ENCODE measurements around the gene SLC7A9. TPM values are rescaled to one million over a fixed set of nuclear protein-coding genes. Genes with fewer than 3 reads are reported as not detected.

The SLC7A9 gene
- polyA plus RNA-seq, 1 donor (not counting 4 experiments of a cell fraction or from before 2014, with no cell fraction given): 0.20 TPM

GRCh38 chr19:32829345-32829896 lies 40.1 kb downstream of the SLC7A9 start:
- no peak overlapping the region for H3K4me3 ChIP-seq (ENCODE audit: control insufficient read depth in 2 of 3, extremely low read depth in 1 of 3, insufficient read depth in 2 of 3, low read depth in 1 of 3, low read length in 3 of 3)
- H3K79me2 ChIP-seq (ENCODE audit: control insufficient read depth, insufficient read depth, low read length): no peaks in the 10 kb centered on the region
- no peaks in the 10 kb centered on the region for H3K9me1 ChIP-seq (ENCODE audit: control insufficient read depth, extremely low read depth, insufficient read depth, low read length)
- FAIRE-seq (no peak), DNase-seq (ENCODE audit: low read depth, low spot score) (no peak)
- H3K27me3 ChIP-seq (ENCODE audit: control insufficient read depth, extremely low read depth, insufficient read depth, low read length): no peaks in the 10 kb centered on the region
- dilution Hi-C loops (cut with MboI; ENCODE audit: extremely low pct_ligation_motif_present, low sequenced_read_pairs): no loop called here
- no peak overlapping the region for H3K9ac ChIP-seq (ENCODE audit: control insufficient read depth, extremely low read depth, insufficient read depth, low read length)
- no peak overlapping the region for H3K4me2 ChIP-seq (ENCODE audit: control insufficient read depth, extremely low read depth, insufficient read depth, low read depth, low read length)
- no peak overlapping the region for H3K27ac ChIP-seq (ENCODE audit: control insufficient read depth, insufficient read depth, low read length)
- no peaks in the 10 kb centered on the region for H4K20me1 ChIP-seq (ENCODE audit: control insufficient read depth, extremely low read depth, insufficient read depth, low read length)
- no peaks in the 10 kb centered on the region for H3K4me1 ChIP-seq (ENCODE audit: control insufficient read depth, extremely low read depth, insufficient read depth, low read length)
- no peaks in the 10 kb centered on the region for H3K36me3 ChIP-seq (ENCODE audit: control insufficient read depth in 2 of 2, extremely low read depth in 1 of 2, insufficient read depth in 2 of 2, low read length in 2 of 2)
- no peak overlapping the region for H2AFZ ChIP-seq (ENCODE audit: control insufficient read depth, low read length)
- no peaks in the 10 kb centered on the region for H3K9me3 ChIP-seq (ENCODE audit: control insufficient read depth, low read depth, low read length)
- TF ChIP-seq EZH2 (IDR thresholded peaks at IDR 0.05; ENCODE audit: low read length) (no peak), CTCF (optimal IDR thresholded peaks at IDR 0.05 in 1 of 3, IDR thresholded peaks at IDR 0.05 in 1 of 3, conservative IDR thresholded peaks at IDR 0.05 in 1 of 3; ENCODE audit: extremely low read depth in 1 of 3, insufficient read depth in 2 of 3, low read length in 3 of 3) (no peak)

- Histone ChIP-seq H2AFZ (ENCODE audit: control insufficient read depth, low read length) (no peak overlapping the region), H4K20me1 (ENCODE audit: control insufficient read depth, extremely low read depth, insufficient read depth, low read length) (no peaks in the 10 kb centered on the region), H3K27ac (ENCODE audit: control insufficient read depth, insufficient read depth, low read length) (no peak overlapping the region), H3K4me2 (ENCODE audit: control insufficient read depth, extremely low read depth, insufficient read depth, low read depth, low read length) (no peak overlapping the region), H3K79me2 (ENCODE audit: control insufficient read depth, insufficient read depth, low read length) (no peaks in the 10 kb centered on the region), H3K36me3 (ENCODE audit: control insufficient read depth in 2 of 2, extremely low read depth in 1 of 2, insufficient read depth in 2 of 2, low read length in 2 of 2) (no peaks in the 10 kb centered on the region), H3K9me3 (ENCODE audit: control insufficient read depth, low read depth, low read length) (no peaks in the 10 kb centered on the region), H3K4me3 (ENCODE audit: control insufficient read depth in 2 of 3, extremely low read depth in 1 of 3, insufficient read depth in 2 of 3, low read depth in 1 of 3, low read length in 3 of 3) (no peak overlapping the region), H3K9me1 (ENCODE audit: control insufficient read depth, extremely low read depth, insufficient read depth, low read length) (no peaks in the 10 kb centered on the region), H3K9ac (ENCODE audit: control insufficient read depth, extremely low read depth, insufficient read depth, low read length) (no peak overlapping the region), H3K27me3 (ENCODE audit: control insufficient read depth, extremely low read depth, insufficient read depth, low read length) (peaks cover 5% of the 10 kb centered on the region), H3K4me1 (ENCODE audit: control insufficient read depth, extremely low read depth, insufficient read depth, low read length) (no peaks in the 10 kb centered on the region)
- no peak for DNase-seq (ENCODE audit: low read depth, low spot score)
- dilution Hi-C loops (cut with MboI; ENCODE audit: extremely low pct_ligation_motif_present, low sequenced_read_pairs): no loop called here
- no peak for TF ChIP-seq EZH2 (IDR thresholded peaks at IDR 0.05; ENCODE audit: low read length)
- TF ChIP-seq CTCF (optimal IDR thresholded peaks at IDR 0.05 in 1 of 3, IDR thresholded peaks at IDR 0.05 in 1 of 3, conservative IDR thresholded peaks at IDR 0.05 in 1 of 3; ENCODE audit: extremely low read depth in 1 of 3, insufficient read depth in 2 of 3, low read length in 3 of 3): no peak
- no peak for FAIRE-seq
Observed at GRCh38 chr19:32828643-32829344, 40.8 kb downstream of the SLC7A9 start.

Data from keratinocyte (primary cell).